A549 (cell line): ENCODE measurements around the gene TREML2. TPM values are rescaled to one million over a fixed set of nuclear protein-coding genes. Genes with fewer than 3 reads are reported as not detected.

Experiments used
- ATAC-seq, 2 experiments: fragments of 200-7000 bp in 1 of 2; fragments of >200 bp in 1 of 2; cut with Nextera tagmentation in 1 of 2; cut with Tn5 transposase in 1 of 2; 3 replicates each; pipeline versions ENCODE4 v1.8.0 to v1.9.1; 2018 to 2020; ENCODE audit warnings: mild to moderate bottlenecking in 1 of 2, moderate library complexity in 1 of 2
- CTCF ChIA-PET: fragments of 300-600 bp; sonication (Branson Sonifier 250); formaldehyde crosslinking; extraction: SDS; loops from one replicate; lab custom pipeline; 2021; ENCODE audit warnings: antibody characterized with exemption, inconsistent platforms; lab: Yijun Ruan, JAX
- POLR2A ChIA-PET: fragments of 350-600 bp; formaldehyde crosslinking; extraction: SDS; loops from one replicate; lab custom pipeline; 2021; ENCODE audit warnings: antibody characterized with exemption, inconsistent platforms; lab: Yijun Ruan, JAX
- DNase-seq, 2 experiments: peaks; one replicate each; pipeline versions ENCODE4 v3.0.0 to v3.0.0-alpha.2; 2011 to 2016; ENCODE audit warnings: low read depth in 1 of 2, low spot score in 1 of 2
- FAIRE-seq: peaks from 2 replicates; lab custom pipeline; 2011; peaks lifted over from hg19 to GRCh38; lab: Jason Lieb, UNC
- H3K27ac ChIP-seq, 2 experiments: fragments of >200 bp; sonication (Bioruptor Twin); formaldehyde crosslinking; 3 replicates each; pipeline ENCODE4 v1.5.1; 2016 to 2017
- H3K4me1 ChIP-seq: fragments of >200 bp; sonication (Bioruptor Twin); formaldehyde crosslinking; 3 replicates; pipeline ENCODE4 v1.6.1; 2016
- H3K4me2 ChIP-seq: fragments of >200 bp; sonication (Bioruptor Twin); formaldehyde crosslinking; 3 replicates; pipeline ENCODE4 v1.6.1; 2016
- H3K4me3 ChIP-seq: fragments of >200 bp; sonication (Bioruptor Twin); formaldehyde crosslinking; 3 replicates; pipeline ENCODE4 v1.5.1; 2016
- H3K9me3 ChIP-seq: fragments of >200 bp; sonication (Bioruptor Twin); formaldehyde crosslinking; 3 replicates; pipeline ENCODE4 v1.6.1; 2016
- ATOH8 ChIP-seq: fragments of 250-450 bp; sonication (Bioruptor Pico); IDR thresholded peaks from 2 replicates; pipeline ENCODE4 v1.5.0; 2020; ENCODE audit warnings: low read depth, mild to moderate bottlenecking, moderate library complexity
- BHLHE40 ChIP-seq: IDR thresholded peaks from 2 replicates; pipeline ENCODE4 v1.6.1; 2012; ENCODE audit warnings: low read depth, low read length, inconsistent platforms
- CBX2 ChIP-seq: fragments of 200-600 bp; sonication (generic); IDR thresholded peaks from 2 replicates; pipeline ENCODE4 v1.6.1; 2016; ENCODE audit warnings: low read depth, mild to moderate bottlenecking, borderline replicate concordance
- CTCF ChIP-seq: fragments of >200 bp; sonication (Bioruptor Twin); formaldehyde crosslinking; IDR thresholded peaks from 3 replicates; pipeline ENCODE4 v1.5.1; 2016
- E2F6 ChIP-seq: IDR thresholded peaks from 2 replicates; pipeline ENCODE4 v1.6.1; 2012; ENCODE audit warnings: low read depth, borderline replicate concordance
- EHF ChIP-seq: fragments of 250-450 bp; sonication (Bioruptor Pico); IDR thresholded peaks from 2 replicates; pipeline ENCODE4 v1.5.0; 2020; ENCODE audit warnings: mild to moderate bottlenecking
- EHMT2 ChIP-seq: fragments of 200-600 bp; sonication (generic); IDR thresholded peaks from 2 replicates; pipeline ENCODE4 v1.6.1; 2016; ENCODE audit warnings: antibody characterized with exemption, low read depth, mild to moderate bottlenecking, moderate library complexity
- ESRRA ChIP-seq: fragments of 150-350 bp; IDR thresholded peaks from 2 replicates; pipeline ENCODE4 v1.6.1; 2014; ENCODE audit warnings: mild to moderate bottlenecking, low read length, borderline replicate concordance
- GATA3 ChIP-seq: IDR thresholded peaks from 2 replicates; pipeline ENCODE4 v1.6.1; 2012; ENCODE audit warnings: borderline replicate concordance
- HDAC2 ChIP-seq: fragments of 200-600 bp; sonication (generic); IDR thresholded peaks from 2 replicates; pipeline ENCODE4 v1.6.1; 2016
- HOXB13 ChIP-seq: fragments of 250-450 bp; sonication (Bioruptor Pico); IDR thresholded peaks from 2 replicates; pipeline ENCODE4 v1.5.0; 2020; ENCODE audit warnings: low read depth, mild to moderate bottlenecking, moderate library complexity
- JUN ChIP-seq, 2 experiments: fragments of >200 bp; sonication (Bioruptor Twin); formaldehyde crosslinking; IDR thresholded peaks; 2 replicates in 1 of 2; 3 replicates in 1 of 2; pipeline ENCODE4 v1.6.1; 2016 to 2017
- JUNB ChIP-seq: fragments of >200 bp; sonication (Bioruptor Twin); formaldehyde crosslinking; IDR thresholded peaks from 2 replicates; pipeline ENCODE4 v1.6.1; 2016
- KDM5A ChIP-seq: fragments of 200-600 bp; sonication (generic); IDR thresholded peaks from 2 replicates; pipeline ENCODE4 v1.6.1; 2016; ENCODE audit warnings: antibody characterized with exemption, mild to moderate bottlenecking
- NR3C1 ChIP-seq: fragments of >200 bp; sonication (Bioruptor Twin); formaldehyde crosslinking; IDR thresholded peaks from 3 replicates; pipeline ENCODE4 v1.6.1; 2017
- POLR2A ChIP-seq: IDR thresholded peaks from 2 replicates; pipeline ENCODE4 v1.6.1; 2012; ENCODE audit warnings: mild to moderate bottlenecking, low read length
- POLR2AphosphoS2 ChIP-seq: conservative IDR thresholded peaks from 2 replicates; pipeline ENCODE4 v1.6.1; 2012; ENCODE audit warnings: low read length, improper control_type of control experiment, inconsistent platforms
- RAD21 ChIP-seq, 2 experiments: fragments of >200 bp in 1 of 2; sonication (Bioruptor Twin) in 1 of 2; formaldehyde crosslinking in 1 of 2; IDR thresholded peaks in 1 of 2; conservative IDR thresholded peaks in 1 of 2; 2 replicates in 1 of 2; 3 replicates in 1 of 2; pipeline ENCODE4 v1.6.1; 2012 to 2018; ENCODE audit warnings: inconsistent platforms in 1 of 2
- RARB ChIP-seq: fragments of 250-450 bp; sonication (Bioruptor Pico); IDR thresholded peaks from 2 replicates; pipeline ENCODE4 v1.8.0; 2021; ENCODE audit warnings: mild to moderate bottlenecking, moderate library complexity
- SMC3 ChIP-seq: fragments of >200 bp; sonication (Bioruptor Twin); formaldehyde crosslinking; IDR thresholded peaks from 3 replicates; pipeline ENCODE4 v1.6.1; 2018; ENCODE audit warnings: inconsistent platforms
- TFCP2L1 ChIP-seq: fragments of 250-450 bp; sonication (Bioruptor Pico); IDR thresholded peaks from 2 replicates; pipeline ENCODE4 v1.5.0; 2021; ENCODE audit warnings: mild to moderate bottlenecking
- USF2 ChIP-seq: fragments of 450-650 bp; IDR thresholded peaks from 2 replicates; pipeline ENCODE4 v1.6.1; 2014; ENCODE audit warnings: antibody characterized with exemption
- ZFP36 ChIP-seq: fragments of 450-650 bp; IDR thresholded peaks from 2 replicates; pipeline ENCODE4 v1.6.1; 2014; ENCODE audit warnings: borderline replicate concordance; ENCODE audit not compliant: partially characterized antibody
- WGBS: methylation state at CpG from one replicate; pipeline ENCODE4 v1.1.6; 2017; ENCODE audit errors: missing lambda C conversion rate; 5-methylcytosine and 5-hydroxymethylcytosine counted together
- polyA plus RNA-seq, 4 experiments: library from polyadenylated mRNA; depleted of rRNA in 3 of 4; stranded (reverse); fragments of >200 nt; fragmentation: RNase III in 1 of 4; extraction: RNeasy Plus Mini Kit Qiagen cat#74134 plus additional on column Dnase treatment in 1 of 4; gene quantifications; 2 replicates in 3 of 4; 3 replicates in 1 of 4; pipeline ENCODE4 v1.2.3, GENCODE V29; 2011 to 2017

TREML2 gene
- polyA plus RNA-seq, 2 of the 4 experiments (the other 2 are of a cell fraction) = not detected

- Histone ChIP-seq H3K4me1 (no peaks in the 10 kb centered on the region), H3K9me3 (no peaks in the 10 kb centered on the region), H3K4me3 (no peak within 1 kb of the TSS), H3K4me2 (no peak within 1 kb of the TSS), H3K27ac (no peak within 1 kb of the TSS)
- TF ChIP-seq USF2 (no peak), EHMT2 (no peak), POLR2A (no peak), CBX2 (no peak), RARB (CRISPR knock-in tag) (no peak), GATA3 (no peak), JUNB (no peak), SMC3 (no peak)
- no peak for FAIRE-seq
- no peak for DNase-seq
- ATAC-seq = no peak
- CTCF ChIA-PET = interaction anchor here (0.8 kb wide), 1 partner anchor 37 kb away, joined by 4 read pairs; no protein-coding TSS in a partner anchor
- 55% methylated on average over 2 of the region's 5 CpGs for WGBS
- POLR2A ChIA-PET = no interaction called here
Observed at GRCh38 chr6:41153992-41154625, 46.8 kb downstream of the TREML2 start, which contains the start of gene TREML1. TSS of gene TREML1 (minus strand) at chr6:41154347. CDS start at chr6:41154288, 59 bp downstream.

GRCh38 chr6:41153451-41153850, 47.5 kb downstream of the TREML2 start:
- FAIRE-seq (no peak), ATAC-seq (no peak)
- ChIA-PET POLR2A (no interaction called here), CTCF (interaction anchor here (0.8 kb wide), 1 partner anchor 37 kb away, joined by 4 read pairs; no protein-coding TSS in a partner anchor)
- no peak overlapping the region for H3K4me3 ChIP-seq
- 58% methylated on average over 4 of the region's 4 CpGs for WGBS
- H3K9me3 ChIP-seq = no peaks in the 10 kb centered on the region
- no peak overlapping the region for H3K27ac ChIP-seq
- no peak overlapping the region for H3K4me2 ChIP-seq
- TF ChIP-seq BHLHE40 (no peak), RAD21 (conservative IDR thresholded peaks at IDR 0.05 in 1 of 2, IDR thresholded peaks at IDR 0.05 in 1 of 2) (no peak), JUN (IDR thresholded peaks at IDR 0.05) (no peak), JUNB (no peak), CTCF (no peak), E2F6 (no peak), RARB (CRISPR knock-in tag) (no peak)
- TF ChIP-seq, all 56 proteins: peak for 0
- H3K4me1 ChIP-seq = no peaks in the 10 kb centered on the region
- no peak for DNase-seq

- TF ChIP-seq NR3C1 (no peak), ESRRA (no peak), HDAC2 (no peak)
- no peak for ATAC-seq
Observed at GRCh38 chr6:41150671-41151070, 50.3 kb downstream of the TREML2 start.

GRCh38 chr6:41147917-41148316, 53.0 kb downstream of the TREML2 start:
- CTCF ChIA-PET = no interaction called here
- 67% methylated on average over 1 of the region's 1 CpG for WGBS
- Histone ChIP-seq H3K9me3 (no peaks in the 10 kb centered on the region), H3K4me2 (no peak overlapping the region), H3K27ac (no peak overlapping the region), H3K4me3 (no peak overlapping the region), H3K4me1 (no peaks in the 10 kb centered on the region)
- DNase-seq (no peak), FAIRE-seq (no peak), ATAC-seq (no peak)
- POLR2A ChIA-PET = no interaction called here
- TF ChIP-seq TFCP2L1 (CRISPR knock-in tag) (no peak), ZFP36 (no peak), ATOH8 (CRISPR knock-in tag) (no peak), KDM5A (no peak), EHF (no peak), HOXB13 (CRISPR knock-in tag) (no peak), POLR2AphosphoS2 (no peak), SMC3 (no peak), CTCF (no peak)

More at GRCh38 chr6:41150671-41151070, 50.3 kb downstream of the TREML2 start:
- Histone ChIP-seq H3K4me2 (no peak overlapping the region), H3K4me3 (no peak overlapping the region), H3K27ac (no peak overlapping the region), H3K9me3 (no peaks in the 10 kb centered on the region), H3K4me1 (no peaks in the 10 kb centered on the region)
- DNase-seq (no peak), FAIRE-seq (no peak)
- CTCF ChIA-PET = no interaction called here
- 20% methylated on average over 1 of the region's 1 CpG for WGBS
- POLR2A ChIA-PET = no interaction called here
